ENCODE data around the gene HECTD2.

GRCh38 chr10:91409069-91409868 lies 875 bp upstream of the HECTD2 start:
- TF ChIP-seq CTCF (IDR thresholded peaks at IDR 0.05; ENCODE audit: insufficient read depth, low read length), result no peak
- TF ChIP-seq REST (IDR thresholded peaks at IDR 0.05; ENCODE audit: insufficient replicate concordance, low read depth), result no peak

All from HL-60 (cell line).